ENCODE results near the gene DIP2C.

DNA sequence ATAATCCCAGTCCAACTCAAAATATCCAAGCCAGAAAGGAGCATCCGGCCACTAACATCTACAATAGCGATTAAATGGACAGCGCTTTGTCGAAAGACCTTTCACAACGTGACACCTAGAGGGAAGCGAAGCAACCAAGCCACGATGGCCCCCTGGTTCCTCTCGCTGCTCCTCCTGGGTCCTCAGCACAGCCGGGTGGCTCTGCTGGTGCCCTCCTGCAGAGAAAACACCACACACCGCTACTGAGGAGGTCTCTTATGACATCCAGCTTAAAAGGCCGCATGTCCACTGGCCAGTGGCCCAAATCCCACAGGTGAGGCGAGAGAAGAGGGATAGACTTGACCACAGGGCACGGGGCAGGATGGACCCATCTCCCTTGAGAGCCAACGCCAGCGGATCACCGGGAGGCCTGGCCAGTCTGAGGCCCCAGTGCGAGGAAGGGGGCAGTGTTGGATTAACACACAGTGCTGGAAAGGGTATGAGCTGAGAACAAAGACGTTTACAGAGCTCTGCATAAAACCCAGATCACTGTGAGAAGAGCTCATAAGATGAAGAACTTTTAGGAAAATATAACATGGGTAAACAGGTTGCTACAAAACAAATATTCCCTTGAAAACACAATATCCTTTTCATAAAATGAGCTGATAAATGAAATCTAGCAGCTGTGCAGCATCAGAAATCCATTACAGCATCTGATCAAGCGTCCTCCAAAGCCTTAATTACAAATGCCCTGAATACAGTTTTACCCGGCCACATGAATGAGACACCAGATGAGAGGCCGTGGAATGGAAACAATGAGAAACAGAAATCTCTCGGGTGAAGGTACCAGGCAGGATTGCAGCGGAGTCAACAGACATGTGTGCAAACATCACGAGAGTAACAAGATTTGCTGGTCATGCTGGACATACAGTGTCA is 236.7 kb downstream of the DIP2C start:
- no peak for TF ChIP-seq TARDBP (IDR thresholded peaks at IDR 0.05)
- no peak for TF ChIP-seq SP1 (IDR thresholded peaks at IDR 0.05)
- TF ChIP-seq ARNT (IDR thresholded peaks at IDR 0.05): no peak
- TF ChIP-seq NFRKB (IDR thresholded peaks at IDR 0.05): no peak

Measured in HEK293T (cell line).